Fibroblast of lung (primary cell): ENCODE data around the gene YES1. TPM values are rescaled to one million over a fixed set of nuclear protein-coding genes. Genes with fewer than 3 reads are reported as not detected.

Source experiments
- DNase-seq, 2 donors: peaks; one replicate each; pipeline versions ENCODE4 v3.0.0 to v3.0.0-alpha.2; 2010; ENCODE audit warnings: low read depth in 2 of 2
- H2AFZ ChIP-seq: 2 replicates; pipeline ENCODE4 v1.5.1; 2012; ENCODE audit warnings: low read length, control low read depth, inconsistent platforms
- H3K27ac ChIP-seq: 2 replicates; pipeline ENCODE4 v1.5.1; 2011; ENCODE audit warnings: low read length, control low read depth; ENCODE audit not compliant: insufficient read depth
- H3K27me3 ChIP-seq: 2 replicates; pipeline ENCODE4 v1.5.1; 2011; ENCODE audit warnings: mild to moderate bottlenecking, low read length; ENCODE audit not compliant: control insufficient read depth, insufficient read depth
- H3K36me3 ChIP-seq: 2 replicates; pipeline ENCODE4 v1.5.1; 2011; ENCODE audit warnings: low read length; ENCODE audit not compliant: control insufficient read depth, insufficient read depth
- H3K4me1 ChIP-seq: 2 replicates; pipeline ENCODE4 v1.5.1; 2011; ENCODE audit warnings: low read length; ENCODE audit not compliant: control insufficient read depth, insufficient read depth; ENCODE audit errors: extremely low read depth
- H3K4me2 ChIP-seq: 2 replicates; pipeline ENCODE4 v1.5.1; 2011; ENCODE audit warnings: low read length, control low read depth; ENCODE audit not compliant: insufficient read depth; ENCODE audit errors: extremely low read depth
- H3K4me3 ChIP-seq, 4 experiments: fragments of 200-600 bp in 1 of 4; sonication (generic) in 1 of 4; replicated peaks in 1 of 4; 2 replicates each; pipeline ENCODE4 v1.5.1; 2011 to 2016; ENCODE audit warnings: low read length in 4 of 4, low read depth in 3 of 4, mild to moderate bottlenecking in 3 of 4, control low read depth in 2 of 4, inconsistent platforms in 1 of 4, mixed read lengths in 1 of 4; ENCODE audit not compliant: insufficient read depth in 1 of 4; ENCODE audit errors: control extremely low read depth in 1 of 4
- H3K79me2 ChIP-seq: 2 replicates; pipeline ENCODE4 v1.5.1; 2012; ENCODE audit warnings: mild to moderate bottlenecking, low read length, inconsistent platforms; ENCODE audit not compliant: control insufficient read depth, insufficient read depth
- H3K9ac ChIP-seq: 2 replicates; pipeline ENCODE4 v1.5.1; 2011; ENCODE audit warnings: mild to moderate bottlenecking, low read length, control low read depth; ENCODE audit not compliant: insufficient read depth
- H3K9me3 ChIP-seq: 2 replicates; pipeline ENCODE4 v1.5.1; 2012; ENCODE audit warnings: low read depth, low read length; ENCODE audit not compliant: control insufficient read depth, insufficient read depth
- H4K20me1 ChIP-seq: 2 replicates; pipeline ENCODE4 v1.5.1; 2011; ENCODE audit warnings: low read length; ENCODE audit not compliant: control insufficient read depth, insufficient read depth; ENCODE audit errors: extremely low read depth
- CTCF ChIP-seq, 2 donors: IDR thresholded peaks in 1 of 2; conservative IDR thresholded peaks in 1 of 2; 1 replicate in 1 of 2; 2 replicates in 1 of 2; pipeline ENCODE4 v1.5.1; 2011 to 2012; ENCODE audit warnings: low read length in 2 of 2, control low read depth in 1 of 2, inconsistent platforms in 1 of 2, low read depth in 1 of 2, mild to moderate bottlenecking in 1 of 2
- EZH2 ChIP-seq: IDR thresholded peaks from 2 replicates; pipeline ENCODE4 v1.5.1; 2012; ENCODE audit warnings: low read length, control low read depth, mild to moderate bottlenecking; ENCODE audit errors: missing control alignments
- polyA plus RNA-seq, 2 donors: library from polyadenylated mRNA; depleted of rRNA in 1 of 2; stranded (reverse) in 1 of 2; unstranded in 1 of 2; fragments of >200 nt; gene quantifications; 2 replicates each; pipeline ENCODE4 v1.2.1, GENCODE V29; 2011 to 2012; ENCODE audit warnings: missing spikeins in 1 of 2
- total RNA-seq: library from RNA; depleted of rRNA; stranded (reverse); fragments of >200 nt; gene quantifications from 2 replicates; pipeline ENCODE4 v1.2.1, GENCODE V29; 2014

YES1 gene
- total and polyA plus RNA-seq, 2 donors (not counting 1 experiment from before 2014, with no cell fraction given): 26.6 to 49.5 TPM

DNA sequence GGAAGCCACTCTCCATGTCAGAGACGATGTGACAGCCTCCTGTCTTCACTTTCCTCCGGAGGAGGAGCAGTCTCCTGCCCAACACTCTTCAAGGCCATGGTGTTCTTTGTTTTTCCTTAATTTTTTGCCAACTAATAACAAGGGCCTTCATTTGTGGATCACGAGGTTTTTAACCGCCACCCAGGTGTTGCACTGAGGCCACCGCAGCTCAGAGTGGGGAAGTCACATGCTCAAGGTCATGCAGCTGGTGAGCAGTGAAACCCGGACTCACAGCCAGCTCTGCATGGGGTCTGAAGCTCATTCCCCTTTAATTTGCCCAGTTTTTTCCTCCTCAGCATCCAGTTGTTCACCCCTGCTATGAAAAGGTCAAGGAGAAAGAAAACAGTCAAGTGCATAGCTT, 119.2 kb downstream of the YES1 start:
- Histone ChIP-seq H3K79me2 (no peaks in the 10 kb centered on the region), H4K20me1 (no peaks in the 10 kb centered on the region), H3K9ac (no peak overlapping the region), H3K36me3 (peaks cover 11% of the 10 kb centered on the region), H3K9me3 (no peaks in the 10 kb centered on the region), H3K27me3 (no peaks in the 10 kb centered on the region), H3K27ac (no peak overlapping the region), H3K4me2 (no peak overlapping the region), H3K4me3 (no peak overlapping the region), H3K4me1 (no peaks in the 10 kb centered on the region), H2AFZ (no peak overlapping the region)
- DNase-seq: no peak
- TF ChIP-seq EZH2: no peak
- no peak for TF ChIP-seq CTCF (conservative IDR thresholded peaks at IDR 0.05 in 1 of 2, IDR thresholded peaks at IDR 0.05 in 1 of 2; ENCODE audit: low read depth in 1 of 2, low read length in 2 of 2)

- H3K4me2 ChIP-seq: no peak overlapping the region
- H4K20me1 ChIP-seq: no peaks in the 10 kb centered on the region
- H3K4me3 ChIP-seq: no peak overlapping the region
- no peaks in the 10 kb centered on the region for H3K79me2 ChIP-seq
- TF ChIP-seq CTCF (conservative IDR thresholded peaks at IDR 0.05 in 1 of 2, IDR thresholded peaks at IDR 0.05 in 1 of 2; ENCODE audit: low read depth in 1 of 2, low read length in 2 of 2) (no peak), EZH2 (no peak)
- no peaks in the 10 kb centered on the region for H3K4me1 ChIP-seq
- DNase-seq: no peak
- no peak overlapping the region for H3K9ac ChIP-seq
- H3K36me3 ChIP-seq: peaks cover 10% of the 10 kb centered on the region
- H3K9me3 ChIP-seq: no peaks in the 10 kb centered on the region
- H2AFZ ChIP-seq: no peak overlapping the region
- H3K27me3 ChIP-seq: no peaks in the 10 kb centered on the region
- no peak overlapping the region for H3K27ac ChIP-seq
These were observed 123.7 kb downstream of the YES1 start for GRCh38 chr18:688323-688722.

DNA sequence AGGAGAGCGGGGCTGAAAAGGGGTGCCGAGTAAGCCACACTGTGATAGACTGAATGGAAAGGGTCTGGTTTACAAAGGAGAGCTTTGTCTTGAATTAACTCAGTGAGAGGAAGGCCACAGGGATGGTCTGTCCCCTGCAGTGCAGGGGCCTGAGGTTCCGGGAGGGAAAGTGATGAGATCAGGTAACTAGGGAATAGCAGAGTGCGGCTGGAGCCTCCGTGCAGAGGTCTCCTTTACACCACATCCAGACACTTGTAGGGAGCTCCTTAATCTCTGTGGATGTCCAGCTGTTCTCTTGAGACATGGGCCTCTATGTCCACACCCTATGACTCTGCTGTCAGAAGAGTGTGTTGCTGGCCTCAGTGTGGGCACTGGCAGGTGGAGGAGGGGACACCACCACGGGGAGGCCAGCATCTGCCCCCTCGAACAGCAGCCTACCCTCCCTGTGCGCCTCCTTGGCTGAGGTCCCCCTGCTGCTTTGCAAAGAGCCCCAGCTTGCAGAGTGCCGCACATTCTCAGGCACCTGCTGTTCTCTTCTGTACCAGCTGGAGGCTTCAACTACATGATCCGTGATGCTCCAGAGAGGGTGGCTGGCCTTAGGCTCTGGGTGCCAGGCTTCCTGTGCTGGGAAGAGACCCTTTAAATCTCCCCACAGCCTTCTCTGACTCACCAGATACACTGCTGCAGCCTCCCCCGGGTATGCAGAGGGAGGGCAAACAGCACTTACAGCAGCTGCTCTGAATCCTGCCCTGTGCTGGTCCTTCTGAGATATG, 125.5 kb downstream of the YES1 start:
- TF ChIP-seq EZH2 (no peak), CTCF (conservative IDR thresholded peaks at IDR 0.05 in 1 of 2, IDR thresholded peaks at IDR 0.05 in 1 of 2; ENCODE audit: low read depth in 1 of 2, low read length in 2 of 2) (no peak)
- no peaks in the 10 kb centered on the region for H3K4me1 ChIP-seq
- H3K4me2 ChIP-seq: no peak overlapping the region
- H3K9ac ChIP-seq: no peak overlapping the region
- no peak overlapping the region for H3K27ac ChIP-seq
- no peak overlapping the region for H2AFZ ChIP-seq
- no peaks in the 10 kb centered on the region for H3K79me2 ChIP-seq
- DNase-seq: peak in 1 of 2 donors; percentile 5
- H4K20me1 ChIP-seq: no peaks in the 10 kb centered on the region
- peaks cover 7% of the 10 kb centered on the region for H3K36me3 ChIP-seq
- no peak overlapping the region for H3K4me3 ChIP-seq
- no peaks in the 10 kb centered on the region for H3K27me3 ChIP-seq
- H3K9me3 ChIP-seq: no peaks in the 10 kb centered on the region
